ENCODE data around the gene DAGLA. TPM values are rescaled to one million over a fixed set of nuclear protein-coding genes. Genes with fewer than 3 reads are reported as not detected.

The DAGLA gene
- total RNA-seq, 1 donor, result 4.2 TPM

- no peak for TF ChIP-seq CTCF (IDR thresholded peaks at IDR 0.05; ENCODE audit: insufficient read depth, low read length)
- no peak for DNase-seq (ENCODE audit: low read depth)
- no peak overlapping the region for H3K4me3 ChIP-seq (ENCODE audit: low read depth, low read length)
Measured at GRCh38 chr11:61737131-61737530, 56.9 kb downstream of the DAGLA start.

GRCh38 chr11:61737636-61738386 is 57.6 kb downstream of the DAGLA start:
- TF ChIP-seq CTCF (IDR thresholded peaks at IDR 0.05; ENCODE audit: insufficient read depth, low read length), result no peak
- DNase-seq (ENCODE audit: low read depth), result no peak
- no peak overlapping the region for H3K4me3 ChIP-seq (ENCODE audit: low read depth, low read length)

- DNase-seq (ENCODE audit: low read depth), result no peak
- H3K4me3 ChIP-seq (ENCODE audit: low read depth, low read length), result no peak overlapping the region
- no peak for TF ChIP-seq CTCF (IDR thresholded peaks at IDR 0.05; ENCODE audit: insufficient read depth, low read length)
Measured at GRCh38 chr11:61738776-61739175, 58.6 kb downstream of the DAGLA start.

- no peak for TF ChIP-seq CTCF (IDR thresholded peaks at IDR 0.05; ENCODE audit: insufficient read depth, low read length)
- no peak overlapping the region for H3K4me3 ChIP-seq (ENCODE audit: low read depth, low read length)
- DNase-seq (ENCODE audit: low read depth), result no peak
Measured at GRCh38 chr11:61739413-61739812, 59.2 kb downstream of the DAGLA start.

GRCh38 chr11:61739966-61740365 is 59.8 kb downstream of the DAGLA start:
- no peak for TF ChIP-seq CTCF (IDR thresholded peaks at IDR 0.05; ENCODE audit: insufficient read depth, low read length)
- DNase-seq (ENCODE audit: low read depth), result no peak
- no peak overlapping the region for H3K4me3 ChIP-seq (ENCODE audit: low read depth, low read length)

- H3K4me3 ChIP-seq (ENCODE audit: low read depth, low read length), result no peak overlapping the region
- TF ChIP-seq CTCF (IDR thresholded peaks at IDR 0.05; ENCODE audit: insufficient read depth, low read length), result no peak
- no peak for DNase-seq (ENCODE audit: low read depth)
Measured at GRCh38 chr11:61742391-61742790, 62.2 kb downstream of the DAGLA start.
